SIG-M5 treated with dmso at 0.1 percent for 504 hours (cell line): ENCODE measurements around the gene FBXL17.
A peak's percentile ranks its signal among the peaks of the same experiment; 100 is the strongest.

Experiments used
- DNase-seq: peaks from one replicate; lab custom pipeline; 2025; ENCODE audit not compliant: unreplicated experiment; lab: John Stamatoyannopoulos, UW

The FBXL17 gene

DNA sequence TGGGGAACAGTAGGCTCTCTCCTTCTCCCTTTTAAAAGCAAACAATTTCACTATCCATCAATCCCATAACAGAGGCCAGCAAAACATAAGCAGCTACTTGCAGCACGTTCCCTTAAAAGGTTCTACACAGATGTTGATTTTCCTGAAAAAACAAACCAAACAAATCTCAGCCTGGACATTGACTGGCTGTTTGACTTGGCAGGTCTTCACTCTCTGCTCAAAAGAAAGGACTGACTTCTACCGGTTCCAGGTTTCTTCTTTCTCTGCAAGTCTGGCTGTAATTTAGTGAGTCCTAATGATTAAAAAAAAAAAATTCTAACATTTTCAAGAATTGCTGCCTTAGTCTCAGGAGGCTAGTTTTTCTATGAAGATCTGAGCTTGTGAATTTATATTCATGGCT lies 508.0 kb downstream of the FBXL17 start:
- no peak for DNase-seq

DNA sequence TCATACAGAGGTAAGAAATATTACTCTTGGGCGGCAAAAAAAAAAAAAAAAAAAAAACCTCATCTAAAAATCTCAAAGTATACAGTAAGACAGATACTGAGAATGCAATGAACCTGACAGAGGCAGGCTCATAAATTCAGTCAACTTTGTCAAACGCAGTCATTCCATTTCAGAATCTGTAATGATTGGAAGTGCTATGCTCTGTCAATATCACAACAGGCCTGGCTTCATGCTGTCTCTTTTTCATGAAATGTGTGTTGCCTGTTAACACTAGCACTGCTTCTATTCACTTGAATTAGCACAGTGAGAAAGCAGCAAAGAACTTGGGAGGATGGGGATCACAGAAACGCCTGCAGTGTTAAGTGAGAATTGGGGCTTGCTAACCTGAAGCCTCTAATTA lies 510.9 kb downstream of the FBXL17 start:
- no peak for DNase-seq

DNA sequence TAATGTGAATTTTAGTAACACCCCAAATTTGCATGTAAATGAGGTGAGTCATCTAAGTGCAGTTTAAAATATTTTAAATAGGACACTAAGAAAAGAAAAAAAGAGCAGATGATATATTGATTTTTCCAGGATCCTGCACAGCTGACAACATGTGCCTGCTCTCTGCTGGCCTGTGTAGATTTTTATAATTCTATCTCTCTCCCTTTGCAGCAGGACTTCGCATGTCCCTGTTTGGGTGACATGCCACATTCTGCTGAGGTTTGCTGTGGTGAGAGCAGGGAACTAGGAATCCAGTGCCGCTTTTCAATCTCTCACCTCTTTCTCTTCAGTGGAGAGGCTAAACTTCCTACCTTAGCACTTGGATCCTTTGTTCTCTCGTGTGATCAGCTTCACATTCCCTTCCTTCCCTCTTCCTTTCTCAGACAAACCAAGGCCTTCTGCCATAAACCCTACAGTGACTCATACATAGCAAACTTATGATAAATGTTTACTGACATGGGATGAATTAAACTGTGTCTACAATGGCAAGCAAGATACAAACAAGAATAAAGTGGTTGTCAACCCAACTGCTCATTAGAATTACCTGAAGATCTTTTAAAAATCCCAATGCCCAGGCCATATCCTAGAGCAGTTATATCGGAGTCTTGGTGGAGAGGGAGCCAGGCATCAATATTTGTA lies 512.3 kb downstream of the FBXL17 start:
- DNase-seq, result peak; percentile 12

DNA sequence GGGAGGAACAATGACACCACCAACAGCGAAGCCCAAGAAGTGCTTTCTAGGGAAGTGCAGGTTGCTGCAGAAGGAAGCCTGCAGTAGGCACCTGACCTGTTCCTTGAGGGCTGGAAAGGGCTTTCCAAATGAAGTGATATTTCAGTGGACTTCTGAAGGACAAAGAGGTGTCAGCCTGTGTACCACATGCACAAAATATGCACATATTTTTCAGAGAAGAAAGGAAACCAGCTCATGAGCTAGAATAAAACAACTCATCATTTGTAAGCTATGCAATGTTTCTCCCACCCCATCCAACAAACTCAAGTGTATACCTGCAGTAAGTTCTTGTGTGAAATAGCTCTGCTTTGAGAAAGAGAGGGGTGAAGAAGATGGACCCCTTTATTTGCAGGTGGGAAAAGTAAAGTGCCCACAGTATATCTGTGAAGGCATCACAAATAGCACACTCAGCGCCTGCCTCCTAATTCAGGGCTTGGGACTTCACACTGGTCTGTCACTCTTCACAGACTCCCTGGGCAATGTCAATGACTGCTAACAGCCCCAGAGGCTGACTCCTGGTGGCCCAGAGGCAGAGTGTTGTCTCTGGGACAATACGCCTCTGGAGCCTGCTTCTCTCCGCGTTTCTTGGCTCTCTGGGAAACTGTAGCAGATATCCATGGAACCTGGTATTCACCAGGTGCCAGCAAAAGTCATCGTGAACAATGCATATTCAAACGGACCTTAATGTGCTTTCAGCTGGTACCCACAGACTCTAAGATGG lies 513.1 kb downstream of the FBXL17 start:
- no peak for DNase-seq

DNA sequence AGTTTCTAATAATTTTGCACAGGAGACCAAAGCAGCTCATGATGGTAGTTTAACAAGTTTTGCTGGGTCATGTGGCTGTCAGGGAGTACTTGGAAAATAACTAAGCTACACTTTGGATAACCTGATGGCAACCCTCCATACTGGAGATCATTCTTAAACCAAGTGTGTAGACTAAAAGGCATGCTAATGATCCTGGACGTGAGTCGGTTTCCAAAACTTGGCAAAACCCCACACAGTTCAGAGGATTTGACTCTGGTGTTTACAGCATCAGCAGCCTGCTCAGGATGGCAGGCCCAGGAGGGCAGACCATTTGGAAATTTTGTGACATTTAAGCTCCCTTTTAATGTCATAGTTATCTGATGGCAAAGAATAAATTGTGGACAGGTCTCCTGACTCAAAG lies 514.6 kb downstream of the FBXL17 start:
- DNase-seq, result no peak

DNA sequence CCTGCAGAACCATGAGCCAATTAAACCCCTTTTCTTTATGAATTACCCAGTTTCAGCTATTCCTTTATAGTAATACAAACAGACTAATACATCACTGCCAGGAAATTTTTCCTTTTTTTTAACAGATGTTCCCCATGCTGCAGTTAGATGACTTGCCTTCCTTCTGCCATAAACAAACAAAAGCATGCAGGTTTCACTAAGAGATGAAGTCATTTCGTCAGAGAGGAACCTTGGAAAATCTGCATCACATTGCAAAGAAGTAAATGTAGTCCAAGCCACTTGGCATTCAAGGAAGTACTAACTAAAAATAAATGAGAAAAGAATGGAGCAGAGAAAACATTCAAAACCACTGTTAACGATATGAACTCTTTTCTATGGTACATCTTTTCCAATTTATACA lies 517.1 kb downstream of the FBXL17 start:
- DNase-seq, result no peak

DNA sequence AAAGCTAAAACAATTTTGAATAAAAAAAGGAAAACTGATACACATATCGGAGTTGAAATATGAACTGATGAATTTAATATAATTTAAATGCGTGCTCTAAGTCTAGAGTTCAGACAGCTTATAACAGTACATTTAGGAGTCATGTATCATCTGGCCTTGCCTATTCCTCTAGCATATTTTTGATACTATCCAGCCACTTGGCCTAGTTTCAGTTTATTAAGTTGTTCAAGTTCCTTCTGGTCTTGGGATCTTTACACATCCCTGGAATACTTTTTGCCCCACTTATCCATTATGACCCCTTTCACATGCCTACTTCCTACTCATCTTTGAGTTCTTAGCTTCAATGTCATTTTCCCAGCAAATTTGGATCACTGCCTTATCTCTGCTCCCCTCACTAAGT lies 518.8 kb downstream of the FBXL17 start:
- no peak for DNase-seq

DNA sequence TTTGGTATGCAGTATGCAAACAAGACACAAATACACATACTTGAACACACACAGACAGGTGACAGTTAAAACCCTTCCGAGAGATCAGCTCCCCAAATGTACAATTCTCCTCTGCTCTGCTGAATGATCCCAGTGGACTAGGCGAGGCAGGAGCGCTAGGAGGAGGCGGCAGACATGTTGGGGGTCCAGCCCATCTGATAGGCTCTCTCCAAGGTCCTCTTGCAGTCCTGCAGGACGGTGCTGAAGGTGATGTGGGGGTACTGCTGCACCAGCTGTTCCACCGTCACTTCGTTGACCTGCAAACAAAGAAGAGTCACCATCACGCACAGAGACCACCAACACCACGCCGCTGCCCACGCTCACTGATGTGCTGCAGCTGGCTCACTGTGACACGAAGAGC lies 520.3 kb downstream of the FBXL17 start:
- DNase-seq, result no peak

DNA sequence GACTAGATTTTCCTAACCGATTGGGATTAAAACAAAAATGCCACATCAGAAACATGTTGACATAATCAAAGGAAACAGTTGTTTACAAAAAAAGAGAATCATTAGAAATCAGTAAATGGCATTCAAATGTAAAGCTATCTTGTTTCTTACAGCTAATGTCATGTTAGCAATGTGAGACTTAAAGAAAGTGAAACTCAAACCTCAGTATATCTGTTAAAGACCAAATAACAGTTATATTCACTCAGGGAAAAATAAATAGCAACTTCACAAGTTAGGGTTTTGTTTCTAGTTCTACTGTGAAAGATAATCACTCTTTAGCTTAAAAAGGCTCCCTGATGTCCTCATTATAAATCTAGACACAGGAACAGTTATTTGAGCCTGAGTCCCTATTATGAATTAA lies 521.9 kb downstream of the FBXL17 start:
- no peak for DNase-seq

DNA sequence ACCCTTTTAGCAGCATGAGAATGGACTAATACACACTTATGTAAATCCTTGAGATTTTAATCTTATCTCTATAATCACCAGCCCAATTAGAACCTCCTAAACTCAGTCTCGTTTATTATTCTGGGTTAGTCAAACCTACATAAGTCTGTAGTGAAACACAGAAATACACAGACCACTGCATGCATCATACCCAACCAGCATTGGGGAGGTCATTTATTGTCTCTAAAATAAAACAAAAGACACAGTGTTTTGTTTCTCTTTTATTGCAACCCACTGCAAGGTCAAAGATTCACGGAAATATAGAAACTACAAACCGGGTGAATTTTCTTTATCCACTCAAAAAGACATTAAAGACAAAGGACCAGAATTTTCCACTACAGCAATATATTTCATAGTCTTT lies 523.1 kb downstream of the FBXL17 start:
- no peak for DNase-seq

DNA sequence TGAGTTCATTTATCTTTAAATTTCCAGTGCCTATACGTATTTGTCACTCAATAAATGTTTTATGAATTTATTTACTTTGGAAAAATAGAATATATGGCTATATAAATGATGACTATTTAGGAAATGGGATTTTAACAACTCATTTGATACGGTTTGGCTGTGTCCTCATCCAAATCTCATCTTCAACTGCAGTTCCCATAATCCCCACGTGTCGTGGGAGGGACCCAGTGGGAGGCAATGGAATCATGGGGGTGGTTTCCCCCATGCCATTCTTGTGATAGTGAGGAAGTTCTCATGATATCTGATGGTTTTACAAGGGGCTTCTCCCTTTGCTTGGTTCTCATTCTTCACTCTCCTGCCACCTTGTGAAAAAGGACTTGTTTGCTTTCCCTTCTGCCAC lies 523.6 kb downstream of the FBXL17 start:
- DNase-seq, result no peak

DNA sequence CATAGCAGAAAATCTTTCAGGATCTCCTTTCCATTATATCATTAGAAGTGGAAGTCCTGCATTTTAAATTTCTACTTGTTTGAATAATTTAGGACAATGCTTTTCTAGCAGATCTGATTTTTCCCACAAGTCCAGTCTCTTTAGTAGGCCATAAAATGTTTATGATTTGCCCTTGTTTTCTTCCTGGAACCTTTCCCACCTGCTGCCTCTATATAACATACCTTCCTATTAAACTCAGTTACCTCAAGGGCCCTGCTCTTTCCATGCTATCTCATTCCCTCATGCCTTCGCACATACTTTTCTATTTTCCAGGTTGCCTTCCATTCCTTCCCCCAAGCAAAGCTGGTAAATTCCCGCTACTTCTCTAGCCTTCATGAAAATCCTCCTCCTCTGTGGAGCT lies 524.1 kb downstream of the FBXL17 start:
- no peak for DNase-seq

DNA sequence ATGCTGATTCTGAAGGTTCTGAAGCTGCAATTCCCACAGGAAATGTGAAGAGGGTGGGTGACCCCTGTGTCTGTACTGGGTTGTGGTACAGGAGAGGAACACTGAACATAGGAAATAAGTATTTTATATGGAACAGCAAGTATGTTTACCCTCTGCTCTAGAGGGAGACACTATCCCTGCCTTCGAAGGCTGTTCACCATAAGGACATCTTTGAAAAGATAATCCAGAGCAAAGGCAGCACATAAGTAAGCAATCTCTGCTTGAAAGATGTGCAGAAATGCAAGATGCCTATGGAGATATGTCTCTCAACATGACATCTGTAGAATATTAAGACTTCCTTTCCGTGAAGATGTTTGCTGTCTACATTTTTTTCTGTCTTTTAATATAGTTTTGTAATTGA lies 526.7 kb downstream of the FBXL17 start:
- DNase-seq, result peak; percentile 1

DNA sequence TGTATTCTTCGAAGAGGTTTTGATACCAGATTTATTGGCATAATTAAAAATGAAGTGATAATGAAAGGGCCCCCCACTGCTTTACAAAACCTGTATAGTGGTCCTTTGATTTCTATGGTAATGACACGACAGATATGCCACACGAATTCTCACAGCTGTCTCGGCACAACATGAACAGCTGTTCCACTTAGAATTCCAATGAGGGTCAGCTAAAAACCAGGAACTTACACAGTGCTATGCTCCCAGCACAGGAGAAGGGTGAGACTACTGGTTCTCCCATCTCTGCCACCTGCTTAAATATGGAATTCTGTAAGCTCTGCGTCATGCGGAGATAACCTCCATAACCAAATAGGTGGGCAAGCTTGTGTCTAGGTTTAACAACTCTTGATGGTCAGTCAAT lies 528.2 kb downstream of the FBXL17 start:
- no peak for DNase-seq

DNA sequence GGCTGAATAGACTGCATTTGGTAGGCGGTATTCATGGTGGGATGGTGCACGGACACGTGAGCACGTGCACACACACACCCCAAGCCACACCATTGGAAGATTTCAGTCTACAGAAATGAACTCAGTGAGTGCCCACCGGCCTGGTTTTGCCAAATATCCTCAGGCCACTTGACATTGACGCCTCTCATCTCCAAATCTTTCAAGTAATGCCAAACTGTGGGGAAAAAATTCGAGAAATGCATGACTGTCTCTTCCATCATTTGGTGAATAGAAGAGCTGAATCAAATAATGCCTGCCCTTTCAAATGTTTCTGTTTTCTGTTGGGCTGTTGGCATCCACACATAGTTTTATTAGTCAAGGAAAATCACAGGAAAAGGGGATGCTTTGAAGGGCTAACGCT lies 528.9 kb downstream of the FBXL17 start:
- no peak for DNase-seq

DNA sequence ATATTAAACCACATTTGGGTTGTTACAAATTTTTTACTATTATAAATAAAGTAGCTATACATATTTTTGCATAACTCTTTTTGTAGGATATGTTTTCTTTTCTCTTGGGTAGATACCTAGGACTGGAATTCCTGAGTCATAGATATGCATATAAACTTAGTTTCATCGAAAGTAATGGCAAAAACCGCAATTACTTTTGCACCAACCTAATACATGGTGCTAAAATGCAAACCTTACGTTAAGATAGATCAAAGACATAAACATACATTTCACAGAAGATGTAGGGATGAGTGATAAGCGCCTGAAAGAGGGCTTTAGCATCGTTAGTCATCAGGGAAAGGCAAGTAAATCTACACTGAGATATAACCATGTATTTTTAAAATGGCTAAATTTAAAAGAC lies 532.8 kb downstream of the FBXL17 start:
- DNase-seq, result no peak

DNA sequence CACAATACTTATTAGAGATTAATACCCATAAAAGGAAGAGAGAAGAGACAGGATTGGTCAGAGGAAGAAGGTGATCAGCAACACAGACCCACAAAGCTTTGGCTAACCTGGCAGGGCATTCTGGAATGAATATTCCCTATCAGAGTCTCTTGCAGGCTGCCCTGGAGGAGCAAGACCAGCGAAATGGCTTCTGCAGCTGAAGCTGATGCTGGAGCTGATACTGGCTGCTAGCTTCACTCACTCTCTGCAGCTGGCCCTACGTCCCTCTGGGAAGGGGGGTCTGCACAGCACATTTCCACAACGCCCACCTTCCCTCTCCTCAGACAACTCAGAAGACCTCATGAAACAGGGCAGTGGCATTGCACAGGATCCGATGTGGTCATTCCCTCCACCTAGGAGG lies 541.3 kb downstream of the FBXL17 start:
- no peak for DNase-seq

DNA sequence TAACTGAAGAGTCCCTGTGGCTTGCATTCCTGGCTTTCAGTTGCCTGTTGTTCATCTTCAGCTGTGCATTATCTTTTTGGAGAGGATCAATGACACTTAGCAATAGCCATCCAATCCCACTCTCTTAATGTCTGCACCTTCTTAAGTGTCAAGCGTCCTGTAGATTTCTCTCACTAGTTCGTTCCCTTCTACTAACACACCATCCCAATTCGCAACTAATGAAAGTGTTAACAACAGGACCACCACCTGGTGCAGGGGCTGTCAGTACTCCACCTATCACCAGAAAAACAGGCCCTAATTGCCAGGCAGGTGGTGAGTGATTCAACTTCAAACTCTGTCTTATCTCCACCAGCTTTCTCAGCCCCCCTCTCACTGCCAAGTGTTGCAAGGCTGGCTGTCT lies 541.7 kb downstream of the FBXL17 start:
- no peak for DNase-seq

DNA sequence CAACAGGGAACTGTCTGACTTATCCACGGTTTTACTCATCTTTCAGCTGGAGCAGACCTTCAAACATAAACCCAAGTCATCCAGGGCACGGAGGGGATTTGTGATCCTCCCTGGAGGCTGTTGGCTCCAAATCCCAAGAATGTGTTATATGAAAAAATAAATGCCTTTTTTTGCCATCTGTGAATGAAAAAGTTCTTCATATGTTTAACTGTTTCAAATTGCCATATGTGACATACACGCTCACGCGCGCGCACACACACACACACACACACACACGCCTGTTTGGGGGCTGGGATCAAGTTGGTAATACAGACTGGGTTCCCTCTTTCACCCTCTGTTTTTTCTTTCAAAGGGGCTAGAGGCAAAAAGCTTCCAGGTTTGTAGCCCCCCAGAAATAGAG lies 546.8 kb downstream of the FBXL17 start:
- no peak for DNase-seq

DNA sequence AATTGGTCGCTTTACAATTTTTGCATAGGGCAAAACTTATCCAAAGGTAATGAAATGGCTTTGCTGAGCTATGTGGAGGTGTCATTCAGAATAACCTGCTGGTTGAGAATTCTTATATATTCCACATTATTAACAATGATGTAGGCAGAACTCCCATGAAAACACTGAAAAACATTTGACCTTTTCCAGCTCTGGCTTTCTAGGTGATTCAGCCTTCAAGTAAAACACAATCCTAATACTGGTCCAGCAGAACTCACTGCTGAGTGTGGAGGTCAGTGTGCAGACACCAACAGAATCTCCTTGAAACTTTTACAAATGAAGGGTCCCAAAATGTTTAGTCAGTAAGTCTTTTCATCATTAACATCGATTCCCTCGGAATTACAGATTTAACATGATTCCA lies 549.2 kb downstream of the FBXL17 start:
- DNase-seq, result no peak

DNA sequence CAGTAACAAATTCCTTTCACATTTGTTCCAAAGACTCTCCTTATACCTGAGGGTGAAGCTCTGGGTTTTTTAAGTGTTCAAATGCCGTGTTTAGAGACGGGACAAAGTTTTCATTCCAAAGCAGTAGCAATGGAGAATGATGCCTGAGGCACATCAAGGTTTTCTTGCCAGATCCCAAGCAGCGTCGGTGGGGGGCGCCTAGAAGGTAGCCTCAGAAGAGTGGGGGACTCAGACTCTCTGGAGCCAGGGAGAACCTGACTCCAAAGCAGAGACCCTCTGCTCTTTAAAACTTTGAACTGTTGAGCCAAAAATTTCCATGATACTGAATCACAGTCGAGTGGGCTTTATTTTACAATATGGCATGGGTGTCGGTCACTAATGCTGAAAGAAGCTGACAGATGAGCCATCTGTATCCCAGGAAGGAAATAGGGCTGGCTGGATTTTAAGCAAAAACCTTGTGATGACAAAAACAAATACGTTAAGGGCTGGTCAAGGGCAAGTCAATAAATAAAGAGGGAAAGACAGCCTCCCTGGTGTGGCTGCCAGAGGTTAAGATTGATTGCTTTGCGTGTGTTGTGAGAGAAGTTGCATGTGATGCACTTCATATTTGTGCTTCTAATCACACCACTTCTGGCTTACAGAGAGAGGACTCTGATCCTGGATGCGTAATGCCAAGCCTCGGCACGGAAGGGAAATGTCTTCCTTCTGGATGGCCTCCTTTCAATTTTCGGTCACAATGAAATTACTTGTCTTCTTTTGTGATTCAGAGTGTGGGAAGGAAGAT lies 550.1 kb downstream of the FBXL17 start:
- DNase-seq, result no peak

DNA sequence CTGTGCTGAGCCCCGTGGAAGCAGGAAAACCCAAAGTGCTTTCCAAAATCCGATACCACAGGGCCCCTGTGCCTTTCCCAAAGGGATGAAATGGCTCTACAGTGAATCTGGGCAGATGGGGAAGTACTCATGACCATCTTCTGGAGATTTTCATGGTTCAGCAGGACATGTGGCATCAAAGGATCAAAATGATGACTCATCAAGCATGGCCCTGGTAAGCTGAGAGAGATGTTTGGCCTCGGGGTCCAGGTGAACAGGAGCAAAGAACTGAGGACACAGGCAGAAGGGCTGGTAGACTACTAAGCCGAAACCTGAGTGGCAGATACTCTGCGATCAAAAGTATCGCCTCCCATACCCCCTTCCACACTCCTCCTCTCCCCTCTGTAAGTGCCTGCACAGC lies 551.1 kb downstream of the FBXL17 start:
- DNase-seq, result no peak
